Bronchial epithelial cell (primary cell): ENCODE measurements around the gene PHF19. TPM values are rescaled to one million over a fixed set of nuclear protein-coding genes. Genes with fewer than 3 reads are reported as not detected.

ENCODE experiments used
- DNase-seq: peaks from one replicate; pipeline ENCODE4 v3.0.0-alpha.2; 2010; ENCODE audit warnings: low read depth
- FAIRE-seq: peaks from 2 replicates; lab custom pipeline; 2011; peaks lifted over from hg19 to GRCh38; lab: Jason Lieb, UNC
- H3K27me3 ChIP-seq: 2 replicates; pipeline ENCODE4 v1.5.1; 2011; ENCODE audit warnings: low read length; ENCODE audit not compliant: control insufficient read depth, insufficient read depth
- H3K36me3 ChIP-seq: 2 replicates; pipeline ENCODE4 v1.5.1; 2011; ENCODE audit warnings: low read length; ENCODE audit not compliant: control insufficient read depth, insufficient read depth
- H3K4me3 ChIP-seq: 2 replicates; pipeline ENCODE4 v1.5.1; 2011; ENCODE audit warnings: mild to moderate bottlenecking, low read depth, low read length, control low read depth
- CTCF ChIP-seq: IDR thresholded peaks from 2 replicates; pipeline ENCODE4 v1.5.1; 2011; ENCODE audit warnings: mild to moderate bottlenecking, moderate library complexity, low read length, control low read depth, inconsistent platforms; ENCODE audit not compliant: insufficient read depth, severe bottlenecking
- total RNA-seq: library from RNA; depleted of rRNA; stranded (reverse); fragments of >200 nt; gene quantifications from 2 replicates; pipeline ENCODE4 v1.2.1, GENCODE V29; 2014

The PHF19 gene
- total RNA-seq, 1 donor from 2014 or later = 7.6 TPM

- Histone ChIP-seq H3K36me3 (peaks cover 4% of the 10 kb centered on the region), H3K27me3 (no peaks in the 10 kb centered on the region), H3K4me3 (no peak overlapping the region)
- DNase-seq = no peak
- FAIRE-seq = no peak
- no peak for TF ChIP-seq CTCF
These were observed 20.9 kb downstream of the PHF19 start for GRCh38 chr9:120855827-120856670.

GRCh38 chr9:120854596-120855327, 22.2 kb downstream of the PHF19 start:
- FAIRE-seq (no peak), DNase-seq (no peak)
- Histone ChIP-seq H3K27me3 (no peaks in the 10 kb centered on the region), H3K36me3 (peaks cover 1% of the 10 kb centered on the region), H3K4me3 (no peak overlapping the region)
- TF ChIP-seq CTCF = no peak

GRCh38 chr9:120853198-120853597, 23.8 kb downstream of the PHF19 start:
- FAIRE-seq (no peak), DNase-seq (no peak)
- Histone ChIP-seq H3K27me3 (no peaks in the 10 kb centered on the region), H3K36me3 (peaks cover 1% of the 10 kb centered on the region), H3K4me3 (no peak overlapping the region)
- TF ChIP-seq CTCF = no peak

GRCh38 chr9:120852240-120853010, 24.6 kb downstream of the PHF19 start:
- FAIRE-seq (no peak), DNase-seq (no peak)
- H3K36me3 ChIP-seq = no peaks in the 10 kb centered on the region
- no peaks in the 10 kb centered on the region for H3K27me3 ChIP-seq
- TF ChIP-seq CTCF = no peak
- H3K4me3 ChIP-seq = no peak overlapping the region

GRCh38 chr9:120851449-120851848, 25.5 kb downstream of the PHF19 start:
- Histone ChIP-seq H3K36me3 (no peaks in the 10 kb centered on the region), H3K27me3 (no peaks in the 10 kb centered on the region), H3K4me3 (no peak overlapping the region)
- DNase-seq (no peak), FAIRE-seq (no peak)
- TF ChIP-seq CTCF = no peak
